Stomach (tissue), 4 donors: ENCODE results near the gene GRB7.

Experiments used
- EP300 ChIP-seq: sonication (generic); formaldehyde crosslinking; IDR thresholded peaks from one replicate; pipeline ENCODE4 v1.6.1; 2017; ENCODE audit warnings: antibody characterized with exemption
- POLR2A ChIP-seq, 4 donors: fragments of 450-650 bp; IDR thresholded peaks; one replicate each; pipeline ENCODE4 v1.6.1; 2016; ENCODE audit warnings: antibody characterized with exemption in 4 of 4, control low read depth in 2 of 4, mild to moderate bottlenecking in 1 of 4, moderate library complexity in 1 of 4
- POLR2AphosphoS5 ChIP-seq, 3 donors: sonication (generic); formaldehyde crosslinking; IDR thresholded peaks; one replicate each; pipeline ENCODE4 v1.6.1; 2016; ENCODE audit warnings: antibody characterized with exemption in 3 of 3
- TF ChIP-seq, protein P1 (sequence below), 7 experiments: fragments of 450-650 bp in 4 of 7; fragments of 200-600 bp in 3 of 7; sonication (generic) in 3 of 7; IDR thresholded peaks; one replicate each; pipeline ENCODE4 v1.5.1; 2016 to 2019; ENCODE audit warnings: antibody characterized with exemption in 7 of 7, control low read depth in 2 of 7, mild to moderate bottlenecking in 1 of 7

DNA sequence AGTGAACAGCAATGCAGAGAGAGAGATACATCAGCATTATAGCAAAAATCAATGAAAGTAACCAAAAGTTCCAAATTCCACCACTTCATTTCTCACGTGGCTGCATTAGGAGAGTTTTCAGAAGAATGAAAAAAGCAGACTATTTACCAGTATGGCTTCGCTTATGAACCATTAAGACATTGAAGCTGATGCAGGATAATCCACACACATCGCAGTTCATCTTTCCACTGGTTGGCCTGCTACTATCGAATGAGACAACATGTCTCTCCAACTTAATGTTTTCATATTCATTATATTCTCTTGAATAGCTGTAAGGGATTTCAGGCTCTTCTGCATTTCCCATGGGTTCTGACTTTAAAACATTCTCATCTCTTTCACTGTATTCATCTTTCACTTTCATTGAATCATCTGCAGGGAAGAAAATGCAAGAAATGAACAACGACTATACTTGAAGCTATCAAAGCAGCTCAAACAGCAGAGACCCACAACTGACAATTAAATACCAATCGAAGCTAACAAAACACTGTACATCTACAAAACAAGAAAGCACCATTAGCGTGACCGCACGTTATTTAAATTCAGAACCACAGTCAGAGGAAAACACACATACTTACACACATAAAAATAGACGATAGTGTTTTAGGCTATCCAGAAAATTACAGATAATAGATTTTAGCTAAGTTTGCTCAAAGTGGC is 54.9 kb downstream of the GRB7 start:
- TF ChIP-seq POLR2AphosphoS5 (IDR thresholded peaks at IDR 0.05) (no peak), POLR2A (IDR thresholded peaks at IDR 0.05) (no peak), EP300 (no peak)
- TF ChIP-seq, protein P1, sequence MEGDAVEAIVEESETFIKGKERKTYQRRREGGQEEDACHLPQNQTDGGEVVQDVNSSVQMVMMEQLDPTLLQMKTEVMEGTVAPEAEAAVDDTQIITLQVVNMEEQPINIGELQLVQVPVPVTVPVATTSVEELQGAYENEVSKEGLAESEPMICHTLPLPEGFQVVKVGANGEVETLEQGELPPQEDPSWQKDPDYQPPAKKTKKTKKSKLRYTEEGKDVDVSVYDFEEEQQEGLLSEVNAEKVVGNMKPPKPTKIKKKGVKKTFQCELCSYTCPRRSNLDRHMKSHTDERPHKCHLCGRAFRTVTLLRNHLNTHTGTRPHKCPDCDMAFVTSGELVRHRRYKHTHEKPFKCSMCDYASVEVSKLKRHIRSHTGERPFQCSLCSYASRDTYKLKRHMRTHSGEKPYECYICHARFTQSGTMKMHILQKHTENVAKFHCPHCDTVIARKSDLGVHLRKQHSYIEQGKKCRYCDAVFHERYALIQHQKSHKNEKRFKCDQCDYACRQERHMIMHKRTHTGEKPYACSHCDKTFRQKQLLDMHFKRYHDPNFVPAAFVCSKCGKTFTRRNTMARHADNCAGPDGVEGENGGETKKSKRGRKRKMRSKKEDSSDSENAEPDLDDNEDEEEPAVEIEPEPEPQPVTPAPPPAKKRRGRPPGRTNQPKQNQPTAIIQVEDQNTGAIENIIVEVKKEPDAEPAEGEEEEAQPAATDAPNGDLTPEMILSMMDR (IDR thresholded peaks at IDR 0.05) = no peak
